Naive B cell (primary cell): ENCODE results near the gene CDH9. TPM values are rescaled to one million over a fixed set of nuclear protein-coding genes. Genes with fewer than 3 reads are reported as not detected.
"Not testable (repeated sequence)": the region's sequence is repeated elsewhere in the genome, so short reads cannot be mapped to it uniquely, and the experiment has no call there.

Source experiments
- ATAC-seq, 2 donors: fragments of 150-1000 bp; cut with Tn5 transposase; 2 replicates each; pipeline ENCODE4 v1.10.0; 2021; ENCODE audit warnings: low read depth in 2 of 2, mild to moderate bottlenecking in 2 of 2, moderate library complexity in 2 of 2
- DNase-seq: peaks from one replicate; pipeline ENCODE4 v3.0.0; 2022
- H3K27ac Mint-ChIP-seq, 6 donors: one replicate each; pipeline ENCODE4 v1.8.0; 2020 to 2022; ENCODE audit warnings: mild to moderate bottlenecking in 6 of 6, mixed read lengths in 6 of 6, moderate library complexity in 5 of 6, inconsistent platforms in 2 of 6
- H3K27me3 Mint-ChIP-seq, 3 donors: one replicate each; pipeline ENCODE4 v1.8.0; 2021 to 2022; ENCODE audit warnings: mixed read lengths in 3 of 3, mild to moderate bottlenecking in 1 of 3
- H3K36me3 Mint-ChIP-seq, 2 donors: one replicate each; pipeline ENCODE4 v1.8.0; 2020 to 2022; ENCODE audit warnings: mixed read lengths in 2 of 2, inconsistent platforms in 1 of 2, mild to moderate bottlenecking in 1 of 2
- H3K4me1 Mint-ChIP-seq, 3 donors: one replicate each; pipeline ENCODE4 v1.8.0; 2020 to 2022; ENCODE audit warnings: mixed read lengths in 3 of 3, inconsistent platforms in 1 of 3, mild to moderate bottlenecking in 1 of 3, moderate library complexity in 1 of 3
- H3K4me3 Mint-ChIP-seq, 8 donors: one replicate each; pipeline ENCODE4 v1.8.0; 2020 to 2022; ENCODE audit warnings: mild to moderate bottlenecking in 8 of 8, mixed read lengths in 8 of 8, moderate library complexity in 8 of 8, inconsistent platforms in 2 of 8
- H3K9me3 Mint-ChIP-seq, 7 donors: one replicate each; pipeline ENCODE4 v1.8.0; 2020 to 2022; ENCODE audit warnings: mixed read lengths in 7 of 7, mild to moderate bottlenecking in 5 of 7, inconsistent platforms in 2 of 7, moderate library complexity in 1 of 7
- polyA plus RNA-seq, 6 donors: library from polyadenylated mRNA; unstranded; fragments of 300-500 nt; fragmentation: Illumina TruSeq; gene quantifications; one replicate each; pipeline ENCODE4 v1.2.3, GENCODE V29; 2021; ENCODE audit warnings: low read depth in 6 of 6

Gene CDH9
- polyA plus RNA-seq, 6 donors from 2014 or later = not detected

DNA sequence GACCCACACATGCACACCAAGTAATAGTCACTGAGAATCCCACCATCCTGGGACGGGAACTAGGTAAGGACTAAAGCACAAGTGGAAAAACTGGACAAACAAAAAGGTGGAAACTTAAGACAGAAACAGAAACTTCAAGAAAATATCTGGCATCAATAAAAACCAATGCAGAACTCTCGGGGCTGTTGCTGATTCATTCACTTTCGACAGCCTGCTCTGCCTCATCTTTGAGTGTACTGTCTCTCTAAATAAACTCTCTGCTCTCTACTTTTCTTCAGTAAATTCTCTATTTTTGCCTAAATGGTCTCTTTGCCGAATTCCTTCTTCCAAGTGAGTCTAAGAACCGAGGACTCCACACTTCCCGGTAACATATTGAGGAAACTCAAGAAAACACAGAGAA, 116.9 kb downstream of the CDH9 start:
- Mint-ChIP-seq H3K27me3 (no peaks in the 10 kb centered on the region), H3K27ac (peak overlapping the region in 1 of 6 donors; percentile 23), H3K4me3 (no peak overlapping the region), H3K36me3 (no peaks in the 10 kb centered on the region), H3K9me3 (peaks cover 3 to 17% (median 8%) of the 10 kb centered on the region in 7 donors), H3K4me1 (no peaks in the 10 kb centered on the region)
- DNase-seq = no peak
- no peak for ATAC-seq

DNA sequence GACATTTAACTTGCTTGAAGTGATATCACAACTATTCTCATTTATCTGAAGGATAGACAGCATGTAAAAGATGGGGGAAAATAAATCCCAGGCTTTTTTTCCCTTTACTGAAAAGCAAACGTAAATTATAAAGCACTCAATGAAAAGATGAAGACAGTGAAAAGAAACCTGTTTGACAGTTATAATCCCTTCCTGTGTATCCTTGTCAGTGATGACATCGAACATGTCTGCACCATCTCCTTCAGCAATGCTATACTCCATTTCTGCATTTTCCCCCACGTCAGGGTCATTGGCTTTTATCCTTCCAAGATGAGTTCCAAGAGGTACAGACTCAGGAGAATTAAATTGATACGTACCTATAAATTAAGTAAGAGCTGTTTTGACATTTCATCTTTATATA, 134.9 kb downstream of the CDH9 start:
- DNase-seq (no peak), ATAC-seq (no peak)
- H3K4me3 Mint-ChIP-seq = no peak overlapping the region
- no peaks in the 10 kb centered on the region for H3K4me1 Mint-ChIP-seq
- no peaks in the 10 kb centered on the region for H3K27me3 Mint-ChIP-seq
- H3K9me3 Mint-ChIP-seq = peaks cover 0 to 4% (median 0%) of the 10 kb centered on the region in 7 donors
- no peaks in the 10 kb centered on the region for H3K36me3 Mint-ChIP-seq
- no peak overlapping the region for H3K27ac Mint-ChIP-seq

DNA sequence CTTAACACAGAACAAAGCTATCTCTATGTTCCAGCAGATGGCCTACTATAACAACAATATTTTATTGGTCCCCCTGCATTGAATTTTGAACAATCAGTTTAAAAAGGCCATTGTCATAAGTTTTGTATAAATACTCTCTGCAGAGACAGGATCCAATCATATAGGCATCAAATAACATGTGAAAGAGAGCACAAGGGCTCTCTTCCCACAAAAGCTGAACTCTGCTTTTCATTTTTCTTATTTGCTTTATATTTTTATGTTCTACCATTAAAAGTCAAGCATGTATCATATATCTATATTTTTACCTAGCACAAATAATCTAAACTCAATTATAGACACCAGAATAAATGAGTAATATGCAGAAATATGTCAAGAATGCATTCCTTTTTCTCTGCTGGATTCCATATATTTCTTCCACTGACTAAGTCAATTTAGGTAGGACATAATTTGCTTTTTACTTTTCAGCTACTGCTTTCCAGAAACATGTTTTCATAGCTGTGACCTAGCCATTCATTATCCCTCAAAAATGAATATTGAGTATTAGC, 143.6 kb downstream of the CDH9 start:
- Mint-ChIP-seq H3K4me3 (no peak overlapping the region), H3K9me3 (peaks cover 0 to 16% (median 6%) of the 10 kb centered on the region in 7 donors)

DNA sequence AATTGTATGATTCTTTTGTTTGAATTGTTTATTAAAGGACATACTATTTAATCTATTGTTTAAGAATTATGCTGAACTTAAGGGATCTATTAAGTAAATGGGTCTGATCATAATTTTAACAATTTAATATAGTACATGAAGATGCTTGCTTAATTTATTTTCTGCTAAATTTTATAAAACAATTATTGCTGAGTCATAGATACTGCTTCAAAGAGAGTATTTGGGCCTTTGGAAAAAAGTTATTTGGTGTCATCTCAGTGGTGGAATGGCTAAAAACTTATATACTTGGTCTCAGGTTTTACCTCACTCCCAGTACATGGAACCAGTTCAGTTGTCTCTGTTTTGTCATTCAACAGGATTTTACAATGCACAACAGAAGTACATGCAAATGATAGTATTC, 145.3 kb downstream of the CDH9 start:
- Mint-ChIP-seq H3K4me3 (no peak overlapping the region), H3K27ac (no peak overlapping the region), H3K4me1 (no peaks in the 10 kb centered on the region), H3K27me3 (no peaks in the 10 kb centered on the region), H3K9me3 (peaks cover 0 to 14% (median 5%) of the 10 kb centered on the region in 7 donors), H3K36me3 (no peaks in the 10 kb centered on the region)
- DNase-seq (no peak), ATAC-seq (no peak)

More for the DNA sequence above, 143.6 kb downstream of the CDH9 start:
- H3K36me3 Mint-ChIP-seq = no peaks in the 10 kb centered on the region
- H3K27ac Mint-ChIP-seq = no peak overlapping the region
- H3K27me3 Mint-ChIP-seq = no peaks in the 10 kb centered on the region
- no peak for ATAC-seq
- DNase-seq = no peak
- H3K4me1 Mint-ChIP-seq = no peaks in the 10 kb centered on the region

DNA sequence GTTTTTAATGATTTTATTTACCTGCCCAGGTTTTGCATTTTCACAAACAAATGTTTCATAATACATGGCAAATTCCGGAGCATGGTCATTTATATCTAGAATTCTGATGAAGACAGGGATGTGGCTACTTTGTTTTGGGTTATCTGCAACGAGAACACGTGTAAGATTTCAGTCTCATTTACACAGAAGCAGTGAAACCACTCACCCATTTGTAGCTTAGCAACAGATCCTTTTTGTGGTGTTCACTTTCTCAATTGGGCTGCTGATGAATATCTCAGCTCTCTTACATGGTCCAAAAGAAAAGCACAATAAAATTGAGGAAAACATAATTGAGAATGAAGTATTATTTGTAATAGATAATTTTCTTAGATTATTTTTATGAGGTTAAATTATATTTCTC, 148.6 kb downstream of the CDH9 start:
- DNase-seq (no peak), ATAC-seq (no peak)
- H3K4me3 Mint-ChIP-seq = no peak overlapping the region
- H3K27me3 Mint-ChIP-seq = no peaks in the 10 kb centered on the region
- no peak overlapping the region for H3K27ac Mint-ChIP-seq
- no peaks in the 10 kb centered on the region for H3K4me1 Mint-ChIP-seq
- H3K9me3 Mint-ChIP-seq = peaks cover 0 to 7% (median 5%) of the 10 kb centered on the region in 7 donors
- H3K36me3 Mint-ChIP-seq = no peaks in the 10 kb centered on the region

DNA sequence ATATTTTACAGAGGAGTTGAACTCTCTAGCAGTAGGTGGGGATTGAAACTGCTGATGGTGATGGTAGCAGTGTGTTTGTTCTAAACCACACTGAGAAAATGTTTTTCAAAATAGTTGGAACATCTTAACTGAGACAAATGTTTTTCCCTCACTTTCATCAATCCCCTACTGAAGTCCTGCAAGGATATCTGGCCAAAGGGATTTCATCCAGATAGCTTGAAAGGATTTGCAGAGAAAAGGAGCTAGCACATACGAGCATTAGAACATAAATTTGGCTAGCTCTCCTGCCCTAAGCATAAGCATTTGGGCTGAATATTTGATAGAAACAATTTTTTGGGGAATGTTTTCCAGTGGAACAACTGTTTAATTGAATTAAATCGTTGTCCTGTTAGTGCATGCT, 153.9 kb downstream of the CDH9 start:
- Mint-ChIP-seq H3K27ac (no peak overlapping the region), H3K4me3 (no peak overlapping the region), H3K27me3 (no peaks in the 10 kb centered on the region), H3K36me3 (no peaks in the 10 kb centered on the region), H3K4me1 (no peaks in the 10 kb centered on the region), H3K9me3 (peaks cover 0 to 11% (median 2%) of the 10 kb centered on the region in 7 donors)
- DNase-seq (no peak), ATAC-seq (no peak)

DNA sequence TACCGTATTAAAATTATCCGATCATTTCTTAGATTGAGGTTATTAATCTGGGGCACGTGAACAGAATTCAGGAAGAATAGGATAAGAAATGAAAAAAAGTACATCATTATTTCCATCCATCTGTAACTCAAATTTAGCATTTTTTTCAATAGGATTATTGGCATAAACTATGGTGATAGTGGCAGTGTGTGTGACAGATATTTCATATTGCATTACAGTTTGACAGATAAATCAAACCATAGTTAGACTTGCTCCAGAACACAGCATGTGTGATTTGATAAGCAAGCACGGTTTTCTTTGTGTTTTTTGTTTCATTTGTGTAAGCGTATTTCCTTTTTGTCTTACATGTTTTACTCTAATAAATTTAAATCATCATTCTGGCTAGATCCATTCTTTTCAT, 155.0 kb downstream of the CDH9 start:
- no peaks in the 10 kb centered on the region for H3K4me1 Mint-ChIP-seq
- H3K27ac Mint-ChIP-seq = no peak overlapping the region

DNA sequence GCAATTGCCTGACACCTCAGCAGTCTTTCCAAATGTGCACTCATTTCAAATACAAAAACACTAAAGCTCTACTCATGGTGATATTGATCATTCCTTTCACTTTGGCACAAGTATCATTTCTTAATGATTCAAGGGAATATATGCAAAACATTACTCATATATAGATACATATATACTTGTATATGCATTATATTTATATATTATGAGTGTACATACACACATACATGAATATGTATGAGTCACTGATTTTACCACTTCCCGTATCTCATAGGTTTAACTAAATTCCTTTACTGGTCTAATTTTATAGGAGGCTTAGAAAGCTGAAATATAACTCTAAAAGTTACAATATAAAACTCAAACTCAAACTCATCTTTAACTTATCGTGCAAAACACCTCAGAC, 156.5 kb downstream of the CDH9 start:
- Mint-ChIP-seq H3K9me3 (peaks cover 0 to 11% (median 2%) of the 10 kb centered on the region in 7 donors), H3K4me1 (no peaks in the 10 kb centered on the region), H3K27me3 (no peaks in the 10 kb centered on the region)

More for the DNA sequence above, 155.0 kb downstream of the CDH9 start:
- Mint-ChIP-seq H3K27me3 (no peaks in the 10 kb centered on the region), H3K4me3 (no peak overlapping the region), H3K36me3 (no peaks in the 10 kb centered on the region), H3K9me3 (peaks cover 0 to 11% (median 2%) of the 10 kb centered on the region in 7 donors)
- ATAC-seq = no peak
- DNase-seq = no peak

DNA sequence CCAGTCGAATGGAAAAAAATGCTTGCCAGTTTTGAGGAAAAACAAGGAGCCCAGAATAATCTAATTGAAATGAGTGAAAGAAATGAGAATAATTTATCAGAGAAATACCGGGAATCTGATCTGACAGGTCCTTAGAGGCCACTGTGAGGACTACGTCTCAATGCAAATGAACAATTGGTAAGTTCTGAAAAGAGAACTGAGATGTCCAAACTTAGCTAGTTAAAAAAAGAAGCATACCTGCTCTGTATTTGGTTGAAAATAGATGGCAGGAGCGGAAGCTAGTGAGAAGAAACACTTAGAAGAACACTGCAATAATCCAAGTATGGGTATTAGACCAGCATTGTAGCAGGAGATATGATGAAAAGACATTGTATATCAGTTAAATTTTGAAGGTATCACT, 161.2 kb downstream of the CDH9 start:
- H3K9me3 Mint-ChIP-seq = peaks cover 0 to 4% (median 0%) of the 10 kb centered on the region in 7 donors
- H3K27ac Mint-ChIP-seq = no peak overlapping the region
- no peak for ATAC-seq
- no peaks in the 10 kb centered on the region for H3K27me3 Mint-ChIP-seq
- DNase-seq = no peak
- no peaks in the 10 kb centered on the region for H3K36me3 Mint-ChIP-seq
- no peaks in the 10 kb centered on the region for H3K4me1 Mint-ChIP-seq
- no peak overlapping the region for H3K4me3 Mint-ChIP-seq

More for the DNA sequence above, 156.5 kb downstream of the CDH9 start:
- Mint-ChIP-seq H3K36me3 (no peaks in the 10 kb centered on the region), H3K27ac (no peak overlapping the region), H3K4me3 (no peak overlapping the region)
- no peak for DNase-seq
- ATAC-seq = no peak

DNA sequence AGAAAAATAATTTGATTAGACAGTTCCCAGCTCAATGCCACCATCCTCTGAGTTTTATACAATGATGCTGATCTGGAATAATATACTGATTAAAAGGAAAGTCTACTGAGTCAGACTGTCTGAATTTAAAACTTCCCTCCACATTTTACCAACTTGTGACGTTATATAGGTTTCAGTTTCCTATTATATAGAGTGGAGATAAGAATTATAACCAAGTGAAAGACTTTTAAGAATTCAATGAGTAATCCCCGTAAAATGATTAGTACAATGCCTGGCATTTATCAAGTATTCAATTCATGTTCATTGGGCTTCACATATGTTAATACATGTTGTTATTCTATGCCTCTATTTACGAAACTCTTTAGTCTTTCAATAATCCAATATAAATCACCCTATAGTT, 166.0 kb downstream of the CDH9 start:
- DNase-seq (no peak), ATAC-seq (no peak)
- Mint-ChIP-seq H3K4me3 (no peak overlapping the region), H3K36me3 (no peaks in the 10 kb centered on the region), H3K27ac (no peak overlapping the region), H3K4me1 (no peaks in the 10 kb centered on the region), H3K27me3 (no peaks in the 10 kb centered on the region), H3K9me3 (peaks cover 0 to 8% (median 0%) of the 10 kb centered on the region in 7 donors)

DNA sequence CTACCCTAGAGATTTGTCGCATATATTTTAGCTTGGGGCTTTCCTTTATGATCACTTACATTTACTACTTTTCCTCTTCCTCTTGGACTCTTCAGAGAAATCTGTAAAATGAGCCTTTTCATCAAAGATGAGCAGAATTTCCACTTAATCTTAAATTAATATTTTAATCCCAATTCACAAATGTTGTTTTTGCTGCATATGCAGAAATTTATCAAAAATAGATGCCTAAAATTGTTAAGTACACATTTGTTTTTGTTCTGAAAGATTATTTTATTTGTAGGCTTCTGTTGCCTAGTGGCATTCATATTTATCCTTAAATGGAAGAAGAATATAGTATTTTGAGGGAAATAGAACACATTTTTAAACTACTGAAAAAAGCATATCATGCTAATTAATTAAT, 168.6 kb downstream of the CDH9 start:
- no peak overlapping the region for H3K4me3 Mint-ChIP-seq

DNA sequence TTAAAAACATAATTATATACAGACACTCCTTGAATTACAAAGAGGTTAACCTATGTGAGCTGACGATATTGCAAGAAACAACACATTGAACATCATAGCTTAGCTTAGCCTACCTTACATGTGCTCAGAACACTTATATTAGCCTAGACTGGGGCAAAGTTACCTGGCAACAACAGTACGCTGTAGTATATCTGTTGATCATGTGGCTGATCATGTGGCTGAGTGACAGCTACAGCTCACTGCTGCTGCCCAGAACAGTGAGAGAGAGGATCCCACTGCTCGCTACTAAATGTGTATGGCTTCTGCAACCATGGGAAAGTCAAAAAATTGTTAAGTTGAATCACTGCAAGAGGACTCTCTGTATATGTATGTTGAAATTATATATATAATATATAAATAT, 169.9 kb downstream of the CDH9 start:
- Mint-ChIP-seq H3K4me3 (no peak overlapping the region), H3K4me1 (no peaks in the 10 kb centered on the region), H3K27ac (no peak overlapping the region), H3K9me3 (peaks cover 0 to 8% (median 2%) of the 10 kb centered on the region in 7 donors), H3K27me3 (no peaks in the 10 kb centered on the region), H3K36me3 (no peaks in the 10 kb centered on the region)
- DNase-seq = no peak
- no peak for ATAC-seq

More for the DNA sequence above, 168.6 kb downstream of the CDH9 start:
- peaks cover 0 to 8% (median 2%) of the 10 kb centered on the region in 7 donors for H3K9me3 Mint-ChIP-seq
- DNase-seq (no peak), ATAC-seq (no peak)
- no peaks in the 10 kb centered on the region for H3K27me3 Mint-ChIP-seq
- H3K4me1 Mint-ChIP-seq = no peaks in the 10 kb centered on the region
- no peaks in the 10 kb centered on the region for H3K36me3 Mint-ChIP-seq
- H3K27ac Mint-ChIP-seq = peak overlapping the region in 1 of 6 donors; percentile 50

DNA sequence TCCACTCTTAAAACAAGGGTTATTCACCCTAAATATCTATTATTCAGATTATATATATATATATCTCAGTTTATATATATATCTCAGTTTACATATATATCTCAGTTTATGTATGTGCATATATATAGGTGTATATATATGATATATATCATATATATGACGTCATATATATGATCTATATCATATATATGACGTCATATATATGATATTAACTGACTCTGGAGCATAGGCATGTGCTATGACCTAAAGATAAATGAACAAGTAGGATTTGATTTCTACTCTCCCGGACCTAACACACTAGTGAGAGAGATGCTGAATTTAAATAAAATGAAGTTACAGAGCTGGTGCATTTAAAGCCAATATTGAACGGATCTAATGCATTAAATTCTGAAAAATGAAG, 174.3 kb downstream of the CDH9 start:
- no peak for ATAC-seq
- H3K27ac Mint-ChIP-seq = no peak overlapping the region
- H3K27me3 Mint-ChIP-seq = no peaks in the 10 kb centered on the region
- DNase-seq = no peak
- H3K36me3 Mint-ChIP-seq = no peaks in the 10 kb centered on the region
- no peaks in the 10 kb centered on the region for H3K4me1 Mint-ChIP-seq
- no peak overlapping the region for H3K4me3 Mint-ChIP-seq
- peaks cover 0 to 12% (median 4%) of the 10 kb centered on the region in 7 donors for H3K9me3 Mint-ChIP-seq

DNA sequence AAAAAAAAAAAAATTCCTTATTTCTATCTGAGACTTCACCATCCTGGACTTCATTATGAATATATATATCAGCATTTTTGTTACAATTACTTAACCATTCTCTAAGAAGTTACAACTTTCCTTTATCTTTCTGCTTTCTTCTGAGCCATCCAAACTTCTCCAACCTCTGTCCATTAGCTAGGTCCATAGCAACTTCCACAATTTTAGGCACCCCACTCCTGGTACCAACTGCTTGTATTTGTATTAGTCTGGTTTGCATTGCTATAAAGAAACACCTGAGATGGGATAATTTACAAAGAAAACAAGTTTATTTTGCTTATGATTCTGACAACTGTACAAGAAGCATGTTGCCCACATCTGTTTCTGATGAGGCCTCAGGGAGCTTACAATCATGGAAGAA, 182.1 kb downstream of the CDH9 start:
- Mint-ChIP-seq H3K27ac (no peak overlapping the region), H3K4me1 (no peaks in the 10 kb centered on the region), H3K27me3 (no peaks in the 10 kb centered on the region), H3K36me3 (no peaks in the 10 kb centered on the region), H3K4me3 (no peak overlapping the region), H3K9me3 (peaks cover 15 to 50% (median 18%) of the 10 kb centered on the region in 7 donors)
- no peak for DNase-seq
- ATAC-seq = no peak

DNA sequence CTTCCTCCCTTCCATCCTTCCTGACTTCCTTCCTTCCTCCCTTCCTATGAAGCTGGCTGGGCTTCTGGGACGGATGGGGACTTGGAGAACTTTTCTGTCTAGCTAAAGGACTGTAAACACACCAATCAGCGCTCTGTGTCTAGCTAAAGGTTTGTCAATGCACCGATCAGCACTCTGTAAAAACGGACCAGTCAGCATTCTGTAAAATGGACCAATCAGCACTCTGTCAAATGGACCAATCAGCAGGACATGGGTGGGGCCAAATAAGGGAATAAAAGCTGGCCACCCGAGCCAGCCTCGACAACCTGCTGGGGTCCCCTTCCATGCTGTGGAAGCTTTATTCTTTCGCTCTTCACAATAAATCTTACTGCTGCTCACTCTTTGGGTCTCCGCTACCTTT, 185.9 kb downstream of the CDH9 start:
- not testable (repeated sequence) for H3K27ac Mint-ChIP-seq, H3K27me3 Mint-ChIP-seq, DNase-seq, H3K36me3 Mint-ChIP-seq, H3K4me1 Mint-ChIP-seq, H3K4me3 Mint-ChIP-seq, ATAC-seq
- H3K9me3 Mint-ChIP-seq = peaks cover 11 to 56% (median 20%) of the 10 kb centered on the region in 7 donors
